NCI-H2196 (cell line): ENCODE measurements around the gene RILP.

ENCODE experiments used
- DNase-seq: peaks from one replicate; lab custom pipeline; 2025; ENCODE audit not compliant: unreplicated experiment; lab: John Stamatoyannopoulos, UW

RILP gene

DNA sequence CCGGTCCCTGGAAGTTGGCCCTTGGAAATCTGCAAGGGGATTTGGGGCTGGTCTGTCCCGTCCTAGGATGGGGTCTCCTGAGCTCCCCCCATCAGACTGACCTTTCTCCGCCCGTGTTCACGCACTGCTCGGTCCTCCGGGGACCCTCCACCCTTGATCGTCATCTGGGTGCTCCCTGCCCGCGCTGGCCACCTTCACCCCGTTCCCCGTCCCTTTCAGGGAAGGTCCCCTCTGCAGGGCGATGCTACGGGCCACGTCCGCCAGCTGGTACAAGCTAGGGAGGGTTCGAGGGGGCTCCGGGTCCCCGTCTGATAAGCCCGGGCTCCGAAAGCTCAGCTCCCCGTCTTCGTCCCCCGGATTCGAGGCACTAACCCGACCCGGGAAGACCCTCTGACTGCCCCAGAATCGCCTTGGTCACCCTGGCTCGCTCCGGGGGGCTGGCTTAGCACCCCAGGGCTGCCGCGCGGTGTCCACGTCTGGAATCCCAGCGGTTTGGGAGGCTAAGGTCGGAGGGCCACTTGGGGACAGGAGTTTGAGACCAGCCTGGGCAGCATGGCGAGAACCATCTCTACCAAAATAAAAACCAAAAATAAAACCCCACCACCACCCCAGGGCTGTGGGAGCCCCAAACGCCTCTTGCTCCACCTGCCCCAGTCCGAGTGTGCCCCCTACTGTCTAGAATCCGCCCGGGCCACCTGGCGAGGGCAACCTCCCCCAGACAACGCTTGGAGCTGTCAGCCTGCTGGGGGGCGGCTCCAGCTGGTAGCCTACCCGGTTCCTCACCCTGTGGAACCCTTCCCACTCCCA lies 20.0 kb downstream of the RILP start:
- peak; percentile 3 for DNase-seq

DNA sequence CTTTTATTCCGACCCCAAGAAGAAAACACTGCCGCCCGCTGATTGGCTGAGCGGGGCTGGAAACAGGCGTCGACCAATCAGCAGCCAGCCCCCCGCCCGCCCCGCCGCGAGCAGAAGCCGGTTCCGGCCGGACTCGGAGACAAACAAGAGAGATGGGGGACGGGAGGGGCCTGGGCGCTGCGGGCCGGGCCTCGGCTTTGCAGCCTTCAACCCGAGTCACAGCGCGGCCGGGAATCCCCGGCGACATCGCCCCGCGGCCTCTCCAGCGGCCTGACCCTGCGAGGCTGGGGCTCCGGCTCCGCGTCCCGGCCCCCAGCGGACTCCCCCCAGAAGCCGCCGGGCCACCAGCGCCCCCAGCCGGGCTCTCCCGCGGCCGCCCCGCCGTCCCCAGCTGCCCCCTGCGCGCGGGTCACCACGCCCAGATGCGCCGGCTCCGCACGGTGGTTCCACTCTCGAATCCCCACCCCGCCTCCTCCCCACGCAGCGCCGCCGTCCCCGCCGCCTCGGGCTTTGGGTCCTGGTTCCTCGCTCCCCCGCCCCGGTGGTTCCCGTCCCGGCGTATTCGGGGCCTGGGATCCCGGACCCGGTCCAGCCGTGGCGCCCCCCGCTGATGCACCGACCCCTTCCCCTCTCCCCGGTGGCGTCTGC lies 20.7 kb downstream of the RILP start:
- DNase-seq, result peak; percentile 85

GRCh38 chr17:1627982-1628855 lies 21.4 kb downstream of the RILP start, which contains the start of gene SLC43A2:
TSS of gene SLC43A2 (minus strand) at chr17:1628834. CDS start at chr17:1627874, 960 bp downstream.
- peak; percentile 71 for DNase-seq

DNA sequence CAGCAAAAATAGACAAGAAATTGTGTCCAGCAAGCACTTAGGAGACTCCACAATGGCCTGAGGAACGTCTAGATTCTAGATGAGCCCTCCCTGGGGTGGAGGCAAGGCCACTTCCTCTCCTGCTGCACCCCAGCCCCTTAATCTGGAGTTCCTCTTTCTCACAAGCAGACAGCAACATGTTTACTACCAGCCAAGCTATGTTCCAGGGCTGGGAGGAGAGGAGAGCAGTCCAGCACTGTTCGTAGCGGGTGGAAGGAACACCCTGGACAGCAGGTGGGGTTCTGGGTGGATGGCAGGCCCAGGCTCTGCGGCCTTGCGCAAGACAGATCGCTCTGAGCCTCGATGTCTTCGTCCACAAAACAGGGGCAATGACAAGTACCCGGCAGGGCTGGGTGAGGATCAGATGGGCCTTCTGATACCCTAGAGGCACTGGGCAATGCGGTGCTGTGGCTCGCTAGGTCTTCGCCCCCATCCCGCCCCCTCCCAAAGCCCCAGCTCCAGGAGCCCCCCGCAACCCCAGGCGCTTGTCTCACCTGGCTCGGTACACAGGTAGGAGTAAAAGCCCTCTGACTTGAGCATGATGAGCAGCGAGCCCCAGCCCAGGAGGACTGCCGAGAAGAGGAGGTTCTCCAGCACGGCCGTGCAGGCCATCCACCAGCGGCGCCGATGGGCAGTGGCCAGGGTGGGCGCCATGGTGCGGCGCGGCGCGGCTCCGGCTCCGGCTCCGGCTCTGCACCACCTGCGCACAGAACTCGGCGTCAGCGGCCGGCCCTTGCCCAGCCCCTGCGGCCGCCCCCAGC lies 22.3 kb downstream of the RILP start:
- no peak for DNase-seq

DNA sequence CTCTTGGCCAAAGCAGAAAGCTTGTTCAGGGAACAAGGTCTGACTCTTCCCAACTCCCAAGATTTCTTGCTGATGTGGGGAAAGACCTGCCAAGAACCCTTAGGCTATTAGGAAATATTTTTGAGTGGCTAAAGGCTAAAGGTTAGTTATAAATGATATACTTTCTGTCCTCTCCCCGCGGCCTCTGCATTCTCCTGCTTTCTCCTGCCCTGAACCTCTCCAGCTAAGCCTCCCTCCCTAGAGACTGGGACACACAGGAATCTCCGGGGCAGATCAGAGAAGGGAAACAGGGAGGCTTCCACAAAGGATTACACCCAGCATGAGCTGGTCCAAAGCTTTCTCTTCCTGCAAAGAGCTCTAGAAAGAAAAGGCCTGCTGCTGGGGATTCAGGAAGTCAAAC lies 23.3 kb downstream of the RILP start:
- DNase-seq, result no peak

DNA sequence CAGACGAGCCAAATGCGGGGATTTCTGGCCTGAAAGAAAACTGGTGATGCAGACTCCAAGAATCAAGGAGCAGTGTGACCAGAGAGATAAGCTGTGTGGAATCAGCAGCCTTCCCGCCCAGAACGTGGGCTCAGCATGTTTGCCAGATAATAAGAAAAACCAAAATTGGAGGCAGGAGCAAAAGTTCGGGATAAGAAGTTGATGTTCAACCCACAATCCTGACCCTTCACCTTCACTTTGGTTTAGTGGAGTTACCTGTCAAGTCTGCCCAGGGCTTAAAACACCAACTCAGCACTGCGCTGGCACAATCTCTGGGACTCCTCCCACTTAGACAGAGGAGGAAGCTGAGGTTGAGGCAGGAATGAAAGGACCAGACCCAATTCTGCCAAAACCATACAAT lies 24.1 kb downstream of the RILP start:
- DNase-seq, result no peak

DNA sequence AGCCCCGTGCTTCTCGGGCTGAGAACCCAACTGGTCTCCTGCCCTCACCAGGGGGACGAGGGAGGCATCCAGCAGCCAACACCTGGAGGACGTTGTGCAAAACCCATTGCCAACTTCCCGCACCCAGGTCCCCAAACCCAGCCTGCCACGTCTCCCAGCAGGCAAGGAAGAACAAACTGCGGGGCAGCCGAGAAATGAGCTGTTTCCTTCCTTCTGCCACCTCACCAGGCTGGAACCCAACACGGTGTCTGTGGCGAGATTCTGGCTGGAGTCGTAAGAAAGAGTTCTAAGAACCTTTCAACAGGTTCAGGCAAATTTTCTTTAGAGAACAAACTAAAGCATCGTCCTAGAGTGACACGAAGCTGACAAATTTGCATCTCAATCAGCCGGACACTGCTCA lies 24.6 kb downstream of the RILP start:
- no peak for DNase-seq

- DNase-seq, result no peak
These were observed 25.0 kb downstream of the RILP start for GRCh38 chr17:1624650-1625049.

GRCh38 chr17:1623057-1623630 lies 26.5 kb downstream of the RILP start:
- DNase-seq, result no peak

GRCh38 chr17:1621273-1621954 lies 28.3 kb downstream of the RILP start:
- DNase-seq, result no peak

- DNase-seq, result no peak
These were observed 29.2 kb downstream of the RILP start for GRCh38 chr17:1620486-1620885.

GRCh38 chr17:1617620-1618174 lies 32.0 kb downstream of the RILP start:
- no peak for DNase-seq

- DNase-seq, result no peak
These were observed 33.6 kb downstream of the RILP start for GRCh38 chr17:1616101-1616500.

- no peak for DNase-seq
These were observed 37.3 kb downstream of the RILP start for GRCh38 chr17:1612400-1612799.

- DNase-seq, result no peak
These were observed 38.0 kb downstream of the RILP start for GRCh38 chr17:1611715-1612114.

GRCh38 chr17:1608676-1609075 lies 41.0 kb downstream of the RILP start:
- no peak for DNase-seq

DNA sequence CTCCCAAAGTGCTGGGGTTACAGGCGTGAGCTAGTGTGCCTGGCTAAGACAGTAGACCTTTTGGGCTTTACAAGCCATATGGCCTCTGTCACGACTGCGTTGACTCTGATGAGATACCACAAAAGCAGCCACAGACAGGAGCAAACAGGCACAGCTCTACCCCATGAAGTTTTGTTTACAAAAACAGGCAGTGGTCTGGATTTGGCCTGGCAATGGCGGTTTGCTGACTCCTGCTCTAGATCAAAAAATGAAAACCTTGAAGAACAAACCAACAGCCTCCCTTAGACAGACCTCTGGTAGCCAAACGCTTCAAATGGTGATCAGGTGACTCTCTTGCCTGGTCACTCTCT lies 41.7 kb downstream of the RILP start:
- DNase-seq, result no peak

DNA sequence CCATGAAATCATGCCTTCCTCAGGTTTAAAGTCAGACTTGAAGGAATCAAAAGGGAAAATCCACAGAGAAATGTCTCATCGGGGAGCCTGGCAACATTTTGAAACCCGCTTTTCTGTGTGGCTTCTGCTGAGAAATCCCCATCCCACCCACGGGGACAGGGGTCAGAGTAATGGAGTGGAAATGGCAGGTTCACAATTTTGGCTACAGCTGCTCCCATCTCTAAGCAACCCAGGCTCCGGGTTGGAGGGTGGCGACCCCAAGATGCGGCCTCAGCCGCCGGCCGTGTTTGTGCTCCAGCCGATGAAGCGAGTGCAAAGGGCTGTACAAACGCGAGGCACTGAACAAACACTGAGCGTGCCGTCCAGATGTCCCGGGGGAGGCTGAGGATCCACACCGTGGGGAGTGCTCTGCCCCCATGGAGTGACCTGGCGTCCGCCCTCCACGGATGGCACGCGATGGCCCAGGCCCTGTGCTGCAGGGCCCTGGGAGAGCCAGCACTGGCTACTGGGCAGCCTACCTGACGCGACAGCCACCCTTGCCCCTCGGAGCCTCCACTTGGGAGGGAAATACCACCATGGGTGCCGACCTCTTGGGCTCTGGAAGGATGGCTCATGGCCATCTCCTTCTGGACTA lies 43.2 kb downstream of the RILP start:
- DNase-seq, result no peak

GRCh38 chr17:1605681-1606351 lies 43.9 kb downstream of the RILP start:
- DNase-seq, result no peak
